SK-N-SH (cell line): Measurements from ENCODE around the gene MVB12A. TPM values are rescaled to one million over a fixed set of nuclear protein-coding genes. Genes with fewer than 3 reads are reported as not detected.

Source experiments
- CTCF ChIA-PET: fragments of 300-600, 350-600 bp; formaldehyde crosslinking; extraction: SDS; loops from one replicate; lab custom pipeline; 2021; lab: Yijun Ruan, JAX
- POLR2A ChIA-PET: fragments of 350-600 bp; sonication (Branson Sonifier 250); formaldehyde crosslinking; extraction: SDS; loops from one replicate; lab custom pipeline; 2020; ENCODE audit warnings: antibody characterized with exemption, inconsistent platforms; lab: Yijun Ruan, JAX
- DNase-seq: peaks from one replicate; pipeline ENCODE4 v3.0.0; 2012
- H2AFZ ChIP-seq: fragments of 200-600 bp; sonication (generic); 2 replicates; pipeline ENCODE4 v1.8.1; 2016; ENCODE audit warnings: antibody characterized with exemption, mild to moderate bottlenecking, low read depth
- H3F3A ChIP-seq: fragments of 200-600 bp; sonication (generic); replicated peaks from 2 replicates; pipeline ENCODE3; 2016; ENCODE audit warnings: antibody characterized with exemption, mild to moderate bottlenecking; ENCODE audit not compliant: insufficient read depth
- H3K27ac ChIP-seq, 2 experiments: fragments of 200-500 bp in 1 of 2; fragments of 200-600 bp in 1 of 2; sonication (Bioruptor generic) in 1 of 2; sonication (generic), shearing (Covaris generic) in 1 of 2; 2 replicates each; pipeline versions ENCODE4 v1.5.1 to v1.6.1; 2014 to 2016; ENCODE audit warnings: low read depth in 2 of 2, inconsistent platforms in 1 of 2, low read length in 1 of 2, mild to moderate bottlenecking in 1 of 2, mixed read lengths in 1 of 2
- H3K27me3 ChIP-seq: fragments of 200-600 bp; sonication (generic), shearing (Covaris generic); 2 replicates; pipeline ENCODE4 v1.6.1; 2016; ENCODE audit warnings: mixed run types; ENCODE audit not compliant: insufficient read depth
- H3K36me3 ChIP-seq, 2 experiments: fragments of 200-500 bp in 1 of 2; fragments of 200-600 bp in 1 of 2; sonication (Bioruptor generic) in 1 of 2; sonication (generic) in 1 of 2; replicated peaks in 1 of 2; 2 replicates each; pipeline versions ENCODE3 to v1.5.1; 2014 to 2016; ENCODE audit warnings: low read length in 1 of 2, mild to moderate bottlenecking in 1 of 2; ENCODE audit not compliant: insufficient read depth in 2 of 2, control insufficient read depth in 1 of 2
- H3K4me1 ChIP-seq, 2 experiments: fragments of 200-500 bp in 1 of 2; fragments of 200-600 bp in 1 of 2; sonication (Bioruptor generic) in 1 of 2; sonication (generic), shearing (Covaris generic) in 1 of 2; 2 replicates each; pipeline versions ENCODE4 v1.5.1 to v1.6.1; 2014 to 2016; ENCODE audit warnings: low read depth in 1 of 2, low read length in 1 of 2, mixed run types in 1 of 2; ENCODE audit not compliant: insufficient read depth in 2 of 2, control insufficient read depth in 1 of 2
- H3K4me2 ChIP-seq: fragments of 200-600 bp; sonication (generic), shearing (Covaris generic); 2 replicates; pipeline ENCODE4 v1.6.1; 2017; ENCODE audit warnings: mixed run types
- H3K4me3 ChIP-seq, 2 experiments: fragments of 200-500 bp in 1 of 2; fragments of 200-600 bp in 1 of 2; sonication (Bioruptor generic) in 1 of 2; sonication (generic), shearing (Covaris generic) in 1 of 2; 2 replicates each; pipeline versions ENCODE4 v1.5.1 to v1.8.1; 2014 to 2016; ENCODE audit warnings: low read depth in 2 of 2, inconsistent platforms in 1 of 2, low read length in 1 of 2, mild to moderate bottlenecking in 1 of 2, mixed read lengths in 1 of 2, moderate library complexity in 1 of 2
- H3K79me2 ChIP-seq: fragments of 200-600 bp; sonication (generic); 2 replicates; pipeline ENCODE4 v1.8.1; 2017; ENCODE audit warnings: mild to moderate bottlenecking; ENCODE audit not compliant: insufficient read depth
- H3K9ac ChIP-seq: fragments of 200-600 bp; sonication (generic); 2 replicates; pipeline ENCODE4 v1.6.1; 2017; ENCODE audit warnings: mixed run types
- H3K9me2 ChIP-seq: fragments of 200-600 bp; sonication (generic); 2 replicates; pipeline ENCODE4 v1.6.1; 2017; ENCODE audit warnings: mixed run types
- H3K9me3 ChIP-seq: fragments of 200-600 bp; sonication (generic); 2 replicates; pipeline ENCODE4 v1.6.1; 2017; ENCODE audit warnings: mixed run types, mild to moderate bottlenecking, moderate library complexity
- H4K20me1 ChIP-seq: fragments of 200-600 bp; sonication (generic); 2 replicates; pipeline ENCODE4 v1.6.1; 2017; ENCODE audit warnings: mild to moderate bottlenecking, mixed run types; ENCODE audit not compliant: insufficient read depth
- CHD2 ChIP-seq: fragments of 150-350 bp; IDR thresholded peaks from 2 replicates; pipeline ENCODE4 v1.6.1; 2018; ENCODE audit warnings: low read length; ENCODE audit not compliant: partially characterized antibody
- EP300 ChIP-seq, 2 experiments: IDR thresholded peaks; 2 replicates each; pipeline versions ENCODE4 v1.4.0 to v1.6.1; 2012; ENCODE audit warnings: borderline replicate concordance in 1 of 2, low read depth in 1 of 2, low read length in 1 of 2
- FOSL2 ChIP-seq: IDR thresholded peaks from 2 replicates; pipeline ENCODE4 v1.4.0; 2012; ENCODE audit warnings: low read depth, mild to moderate bottlenecking, moderate library complexity, borderline replicate concordance
- FOXJ3 ChIP-seq: sonication (generic); formaldehyde crosslinking; IDR thresholded peaks from 2 replicates; pipeline ENCODE4 v1.5.1; 2020; ENCODE audit warnings: mild to moderate bottlenecking, missing genetic modification reagents
- FOXM1 ChIP-seq: IDR thresholded peaks from 2 replicates; pipeline ENCODE4 v1.4.0; 2012; ENCODE audit warnings: low read depth, mild to moderate bottlenecking
- GATA2 ChIP-seq: sonication (generic); formaldehyde crosslinking; IDR thresholded peaks from 2 replicates; pipeline ENCODE4 v1.5.0; 2020; ENCODE audit warnings: mild to moderate bottlenecking, missing genetic modification reagents
- IRF3 ChIP-seq: fragments of 150-350 bp; IDR thresholded peaks from 2 replicates; pipeline ENCODE4 v1.6.1; 2016; ENCODE audit warnings: mild to moderate bottlenecking, low read depth, low read length
- JUND ChIP-seq: IDR thresholded peaks from 2 replicates; pipeline ENCODE4 v1.4.0; 2012
- MAX ChIP-seq: IDR thresholded peaks from 2 replicates; pipeline ENCODE4 v1.4.0; 2012; ENCODE audit warnings: low read depth
- MXI1 ChIP-seq: IDR thresholded peaks from 2 replicates; pipeline ENCODE4 v1.6.1; 2012; ENCODE audit warnings: mild to moderate bottlenecking, low read depth, low read length, improper control_type of control experiment
- NFIC ChIP-seq: IDR thresholded peaks from 2 replicates; pipeline ENCODE4 v1.4.0; 2012; ENCODE audit warnings: borderline replicate concordance
- NRF1 ChIP-seq: IDR thresholded peaks from 2 replicates; pipeline ENCODE4 v1.6.1; 2012; ENCODE audit warnings: low read depth, mild to moderate bottlenecking, low read length
- PBX3 ChIP-seq: IDR thresholded peaks from 2 replicates; pipeline ENCODE4; 2012
- POLR2AphosphoS5 ChIP-seq: IDR thresholded peaks from 2 replicates; pipeline ENCODE4 v1.6.1; 2012; ENCODE audit warnings: low read depth, low read length
- RAD21 ChIP-seq: IDR thresholded peaks from 2 replicates; pipeline ENCODE4 v1.6.1; 2012; ENCODE audit warnings: mild to moderate bottlenecking, low read length
- REST ChIP-seq: IDR thresholded peaks from 2 replicates; pipeline ENCODE4 v1.6.1; 2012; ENCODE audit warnings: mild to moderate bottlenecking, low read depth, low read length, moderate library complexity
- RFX5 ChIP-seq: IDR thresholded peaks from 2 replicates; pipeline ENCODE4 v1.6.1; 2012; ENCODE audit warnings: mild to moderate bottlenecking, improper control_type of control experiment, low read length
- RXRA ChIP-seq: IDR thresholded peaks from 2 replicates; pipeline ENCODE4 v1.4.0; 2012; ENCODE audit warnings: low read depth, mild to moderate bottlenecking, borderline replicate concordance
- SIN3A ChIP-seq: IDR thresholded peaks from 2 replicates; pipeline ENCODE4 v1.6.1; 2012; ENCODE audit warnings: low read depth, mild to moderate bottlenecking, low read length, moderate library complexity, borderline replicate concordance
- TAF1 ChIP-seq: IDR thresholded peaks from 2 replicates; pipeline ENCODE4 v1.6.1; 2012; ENCODE audit warnings: low read depth, mild to moderate bottlenecking, low read length, moderate library complexity, borderline replicate concordance
- TCF12 ChIP-seq: IDR thresholded peaks from 2 replicates; pipeline ENCODE4 v1.4.0; 2012
- TEAD4 ChIP-seq: IDR thresholded peaks from 2 replicates; pipeline ENCODE4 v1.4.0; 2012; ENCODE audit warnings: mild to moderate bottlenecking, borderline replicate concordance; ENCODE audit not compliant: insufficient read depth
- YY1 ChIP-seq: IDR thresholded peaks from 2 replicates; pipeline ENCODE4 v1.4.0; 2012; ENCODE audit warnings: low read depth, mild to moderate bottlenecking
- ZBTB33 ChIP-seq: IDR thresholded peaks from 2 replicates; pipeline ENCODE4 v1.4.0; 2012; ENCODE audit warnings: low read depth, borderline replicate concordance
- WGBS: methylation state at CpG from one replicate; pipeline ENCODE4 v1.1.6; 2017; ENCODE audit warnings: low lambda C conversion rate; 5-methylcytosine and 5-hydroxymethylcytosine counted together
- polyA plus RNA-seq, 3 experiments: library from polyadenylated mRNA; depleted of rRNA; stranded (reverse); fragments of >200 nt; gene quantifications; 2 replicates each; pipeline ENCODE4 v1.2.3, GENCODE V29; 2012

Gene MVB12A
- 63.0 and 63.9 TPM in 2 replicates for polyA plus RNA-seq (2012; rRNA removed)
- polyA plus RNA-seq (2012; cell fraction: cytosol; rRNA removed), result 24.9 and 43.9 TPM in 2 replicates
- 80.2 and 102 TPM in 2 replicates for polyA plus RNA-seq (2012; cell fraction: nucleus; rRNA removed)

GRCh38 chr19:17419621-17420474 lies at the start of gene MVB12A:
MVB12A (plus strand) TSS chr19:17420047; CDS start chr19:17420136, 89 bp downstream.
- H3K27me3 ChIP-seq, result no peaks in the 10 kb centered on the region
- WGBS, result 0% methylated on average over 37 of the region's 85 CpGs
- H3K4me3 ChIP-seq, result peak within 1 kb of the TSS; percentile 75 to 78
- DNase-seq, result peak; percentile 97
- ChIA-PET CTCF (interaction anchor here (0.7 to 3.5 kb wide), 12 partner anchors 9 to 53 kb away, joined by 3 to 11 read pairs (median 4); no protein-coding TSS in a partner anchor), POLR2A (interaction anchor here (0.6 to 1.3 kb wide), 6 partner anchors 18 to 1300 kb away, joined by 3 to 7 read pairs (median 4); partner anchors contain the start of genes DDA1, PGLS and SLC27A1)
- peaks cover 0 to 8% of the 10 kb centered on the region in 2 experiments; a peak in 1 of 4 replicates for H3K4me1 ChIP-seq
- H2AFZ ChIP-seq, result peak within 1 kb of the TSS; percentile 99
- H3K9me3 ChIP-seq, result no peaks in the 10 kb centered on the region
- no peaks in the 10 kb centered on the region for H3K9me2 ChIP-seq
- H3K79me2 ChIP-seq, result no peaks in the 10 kb centered on the region
- peak within 1 kb of the TSS; percentile 89 for H3K4me2 ChIP-seq
- H3K27ac ChIP-seq, result peak within 1 kb of the TSS; percentile 60 to 76
- H3K36me3 ChIP-seq, result peaks cover 3 to 7% of the 10 kb centered on the region in 2 experiments
- peaks cover 7% of the 10 kb centered on the region for H3F3A ChIP-seq
- H3K9ac ChIP-seq, result peak within 1 kb of the TSS; percentile 69
- no peaks in the 10 kb centered on the region for H4K20me1 ChIP-seq
- 0 out of 2 replicates have a peak, but pooled peaks have one; percentile 11 for TF ChIP-seq RFX5
- no peak; the same call in 1 of the 2 replicates for TF ChIP-seq IRF3
- no peak for TF ChIP-seq FOXJ3
- no peak for TF ChIP-seq GATA2 (CRISPR knock-in tag)
- TF ChIP-seq RAD21, result no peak
- no peak for TF ChIP-seq TCF12
- TF ChIP-seq RXRA, result no peak
- TF ChIP-seq FOXM1, result no peak
- TF ChIP-seq FOSL2, result no peak
- peak; percentile 72 for TF ChIP-seq NRF1
- TF ChIP-seq JUND, result no peak
- TF ChIP-seq TAF1, result peak; percentile 53
- TF ChIP-seq CHD2, result no peak
- TF ChIP-seq EP300 (IDR thresholded peaks at IDR 0.05; ENCODE audit: borderline replicate concordance in 1 of 2, low read depth in 1 of 2, low read length in 1 of 2), result no peak
- TF ChIP-seq REST, result no peak
- TF ChIP-seq MAX, result peak; percentile 92
- peak; percentile 45; the same call in 1 of the 2 replicates for TF ChIP-seq SIN3A
- peak; percentile 63; the same call in 1 of the 2 replicates for TF ChIP-seq POLR2AphosphoS5
- no peak; the same call in 1 of the 2 replicates for TF ChIP-seq ZBTB33
- no peak for TF ChIP-seq TEAD4
- TF ChIP-seq YY1, result peak; percentile 86
- TF ChIP-seq NFIC, result no peak
- no peak for TF ChIP-seq PBX3
- peak; percentile 86 for TF ChIP-seq MXI1
